IMR-90 (cell line): ENCODE data around the gene RFX2.

Experiments
- BHLHE40 ChIP-seq: fragments of 150-350 bp; IDR thresholded peaks from 2 replicates; pipeline ENCODE4 v1.6.1; 2016; ENCODE audit warnings: mild to moderate bottlenecking, low read depth, low read length
- CEBPB ChIP-seq: IDR thresholded peaks from 2 replicates; pipeline ENCODE4 v1.6.1; 2012; ENCODE audit warnings: low read depth, low read length, improper control_type of control experiment
- CTCF ChIP-seq: conservative IDR thresholded peaks from 2 replicates; pipeline ENCODE4 v1.5.1; 2012; ENCODE audit warnings: mild to moderate bottlenecking, low read depth, low read length, improper control_type of control experiment
- ELK1 ChIP-seq: fragments of 150-350 bp; IDR thresholded peaks from 2 replicates; pipeline ENCODE4 v1.6.1; 2016; ENCODE audit warnings: low read depth, mild to moderate bottlenecking, low read length, moderate library complexity, borderline replicate concordance
- POLR2A ChIP-seq: IDR thresholded peaks from 2 replicates; pipeline ENCODE4 v1.6.1; 2012; ENCODE audit warnings: mild to moderate bottlenecking, low read depth, low read length
- RAD21 ChIP-seq: IDR thresholded peaks from 2 replicates; pipeline ENCODE4 v1.6.1; 2012; ENCODE audit warnings: low read length, improper control_type of control experiment
- SMC3 ChIP-seq: fragments of 150-350 bp; IDR thresholded peaks from 2 replicates; pipeline ENCODE4 v1.6.1; 2016; ENCODE audit warnings: low read depth, mild to moderate bottlenecking, antibody characterized with exemption, low read length, moderate library complexity

GRCh38 chr19:6150289-6150688, 40.0 kb upstream of the RFX2 start:
- TF ChIP-seq CTCF (no peak), CEBPB (no peak), BHLHE40 (no peak), POLR2A (no peak), SMC3 (no peak), ELK1 (no peak), RAD21 (no peak)
